Osteoblast (primary cell): ENCODE results near the gene INTS3. TPM values are rescaled to one million over a fixed set of nuclear protein-coding genes. Genes with fewer than 3 reads are reported as not detected.

ENCODE experiments used
- DNase-seq: peaks from one replicate; pipeline ENCODE4 v3.0.0; 2011; ENCODE audit warnings: low spot score, mixed read lengths; ENCODE audit not compliant: insufficient read length; ENCODE audit errors: missing footprints
- H2AFZ ChIP-seq: 2 replicates; pipeline ENCODE4 v1.6.0; 2011; ENCODE audit warnings: mild to moderate bottlenecking, low read length
- H3K27ac ChIP-seq: 2 replicates; pipeline ENCODE4 v1.5.1; 2011; ENCODE audit warnings: mild to moderate bottlenecking, low read depth, low read length, moderate library complexity
- H3K27me3 ChIP-seq: 2 replicates; pipeline ENCODE4 v1.6.0; 2012; ENCODE audit warnings: mild to moderate bottlenecking, control low read depth, inconsistent platforms, low read length, moderate library complexity; ENCODE audit not compliant: insufficient read depth
- H3K36me3 ChIP-seq: 2 replicates; pipeline ENCODE4 v1.5.1; 2011; ENCODE audit warnings: mild to moderate bottlenecking, low read length, control low read depth, moderate library complexity; ENCODE audit not compliant: insufficient read depth
- H3K4me1 ChIP-seq: 2 replicates; pipeline ENCODE4 v1.5.1; 2011; ENCODE audit warnings: mild to moderate bottlenecking, low read length, control low read depth, moderate library complexity; ENCODE audit not compliant: insufficient read depth
- H3K4me2 ChIP-seq: 2 replicates; pipeline ENCODE4 v1.6.0; 2011; ENCODE audit warnings: mild to moderate bottlenecking, low read length; ENCODE audit not compliant: insufficient read depth
- H3K4me3 ChIP-seq: fragments of 200-600 bp; sonication (generic); 3 replicates; pipeline ENCODE4 v1.5.1; 2012; ENCODE audit warnings: mild to moderate bottlenecking, low read length, inconsistent platforms; ENCODE audit not compliant: insufficient read depth
- H3K79me2 ChIP-seq: 2 replicates; pipeline ENCODE4 v1.6.0; 2012; ENCODE audit warnings: mild to moderate bottlenecking, low read length, control low read depth, inconsistent platforms; ENCODE audit not compliant: insufficient read depth
- H3K9me3 ChIP-seq: 2 replicates; pipeline ENCODE4 v1.5.1; 2011; ENCODE audit warnings: low read depth, low read length, control low read depth
- H4K20me1 ChIP-seq: 2 replicates; pipeline ENCODE4 v1.6.0; 2012; ENCODE audit warnings: mild to moderate bottlenecking, low read length, control low read depth; ENCODE audit not compliant: insufficient read depth
- CTCF ChIP-seq: IDR thresholded peaks from 2 replicates; pipeline ENCODE4 v1.5.1; 2011; ENCODE audit warnings: mild to moderate bottlenecking, low read depth, low read length, moderate library complexity; ENCODE audit errors: extremely low read depth
- total RNA-seq: library from RNA; depleted of rRNA; stranded (reverse); fragments of >200 nt; gene quantifications from 2 replicates; pipeline ENCODE4 v1.2.3, GENCODE V29; 2012

Gene INTS3
- total RNA-seq, 1 donor = 42.7 TPM

DNA sequence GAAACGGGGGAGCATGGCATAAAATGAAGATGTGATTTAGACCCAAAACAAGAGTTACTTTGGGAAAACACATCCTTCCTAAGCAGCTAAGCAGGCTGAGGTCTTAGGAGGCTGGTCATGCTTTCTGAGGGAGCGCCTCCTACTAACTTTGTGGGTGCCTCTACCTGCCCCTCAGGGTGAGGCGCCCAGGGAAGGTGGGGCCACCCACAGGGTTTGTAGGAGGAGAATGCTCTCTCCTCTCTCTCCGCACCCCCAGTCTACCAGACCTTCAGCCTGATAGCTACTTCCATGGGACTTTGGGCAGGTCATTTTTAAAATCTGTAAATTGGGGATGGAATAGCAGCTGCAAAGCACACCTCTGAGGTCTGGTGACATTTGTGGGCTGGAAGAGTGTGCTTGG, 71.2 kb downstream of the INTS3 start:
- H3K36me3 ChIP-seq = no peaks in the 10 kb centered on the region
- no peak overlapping the region for H3K4me2 ChIP-seq
- no peaks in the 10 kb centered on the region for H3K9me3 ChIP-seq
- TF ChIP-seq CTCF = no peak
- H4K20me1 ChIP-seq = peaks cover 4% of the 10 kb centered on the region
- H2AFZ ChIP-seq = no peak overlapping the region
- H3K4me1 ChIP-seq = no peaks in the 10 kb centered on the region
- no peak overlapping the region for H3K4me3 ChIP-seq
- no peak overlapping the region for H3K27ac ChIP-seq
- H3K27me3 ChIP-seq = no peaks in the 10 kb centered on the region
- no peak for DNase-seq
- H3K79me2 ChIP-seq = no peaks in the 10 kb centered on the region

DNA sequence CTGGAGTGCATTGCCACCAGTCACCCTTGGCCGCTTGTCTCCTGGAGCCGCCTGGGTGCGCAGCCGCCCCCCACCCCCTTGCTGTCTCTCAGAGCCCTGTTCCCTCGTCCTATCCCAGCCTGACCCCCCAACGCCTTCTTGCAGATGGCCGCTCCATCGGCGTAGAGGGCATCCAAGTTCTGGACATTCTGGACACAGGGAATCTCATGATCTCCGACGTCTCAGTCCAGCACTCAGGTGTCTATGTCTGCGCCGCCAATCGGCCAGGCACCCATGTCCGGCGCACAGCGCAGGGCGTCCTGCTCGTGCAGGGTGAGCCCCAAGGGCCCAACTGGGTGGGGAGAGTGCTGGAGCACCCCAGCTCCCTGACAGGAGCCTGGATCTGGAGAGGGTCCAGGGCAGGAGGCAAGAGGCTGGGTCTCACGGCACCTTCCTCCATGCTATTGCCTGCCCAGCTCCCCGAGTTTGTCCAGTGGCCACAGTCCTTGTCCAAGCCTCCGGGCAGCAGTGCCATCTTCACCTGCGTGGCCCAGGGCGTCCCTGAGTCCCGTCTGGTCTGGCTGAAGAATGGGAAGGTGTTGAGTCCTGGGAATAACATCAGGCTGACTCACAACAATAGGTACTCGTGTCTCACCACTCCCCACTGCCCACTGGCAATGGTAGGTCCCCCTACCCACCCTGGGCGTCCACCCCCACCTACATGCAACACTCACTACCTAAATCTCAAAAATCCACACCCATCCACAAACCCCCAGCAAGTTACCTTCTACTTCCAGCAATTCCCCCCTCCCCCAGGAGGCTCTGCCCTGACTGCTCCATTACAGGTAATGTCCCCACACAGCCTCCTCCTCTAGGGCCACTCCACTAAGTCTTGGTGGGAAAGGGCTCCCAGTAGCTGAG, 72.0 kb downstream of the INTS3 start:
- no peak for TF ChIP-seq CTCF
- H4K20me1 ChIP-seq = peaks cover 4% of the 10 kb centered on the region
- no peaks in the 10 kb centered on the region for H3K79me2 ChIP-seq
- no peak overlapping the region for H3K27ac ChIP-seq
- no peaks in the 10 kb centered on the region for H3K27me3 ChIP-seq
- no peak for DNase-seq
- no peak overlapping the region for H3K4me3 ChIP-seq
- no peaks in the 10 kb centered on the region for H3K36me3 ChIP-seq
- H3K4me2 ChIP-seq = no peak overlapping the region
- no peak overlapping the region for H2AFZ ChIP-seq
- no peaks in the 10 kb centered on the region for H3K4me1 ChIP-seq
- no peaks in the 10 kb centered on the region for H3K9me3 ChIP-seq

- no peaks in the 10 kb centered on the region for H3K79me2 ChIP-seq
- H3K4me2 ChIP-seq = no peak overlapping the region
- no peaks in the 10 kb centered on the region for H3K36me3 ChIP-seq
- no peak for DNase-seq
- H3K4me1 ChIP-seq = peaks cover 5% of the 10 kb centered on the region
- no peak for TF ChIP-seq CTCF
- H2AFZ ChIP-seq = no peak overlapping the region
- no peaks in the 10 kb centered on the region for H3K9me3 ChIP-seq
- peaks cover 4% of the 10 kb centered on the region for H4K20me1 ChIP-seq
- no peak overlapping the region for H3K4me3 ChIP-seq
- no peak overlapping the region for H3K27ac ChIP-seq
- no peaks in the 10 kb centered on the region for H3K27me3 ChIP-seq
Observed at GRCh38 chr1:153800516-153800915, 72.7 kb downstream of the INTS3 start.

- DNase-seq = no peak
- H3K9me3 ChIP-seq = no peaks in the 10 kb centered on the region
- H3K27ac ChIP-seq = no peak overlapping the region
- no peaks in the 10 kb centered on the region for H3K79me2 ChIP-seq
- H3K4me2 ChIP-seq = no peak overlapping the region
- H3K4me3 ChIP-seq = no peak overlapping the region
- H3K36me3 ChIP-seq = no peaks in the 10 kb centered on the region
- peaks cover 10% of the 10 kb centered on the region for H3K4me1 ChIP-seq
- peaks cover 4% of the 10 kb centered on the region for H4K20me1 ChIP-seq
- no peaks in the 10 kb centered on the region for H3K27me3 ChIP-seq
- no peak for TF ChIP-seq CTCF
- H2AFZ ChIP-seq = no peak overlapping the region
Observed at GRCh38 chr1:153801028-153801625, 73.3 kb downstream of the INTS3 start.
